ENCODE results near the gene NR6A1.

Gene NR6A1

DNA sequence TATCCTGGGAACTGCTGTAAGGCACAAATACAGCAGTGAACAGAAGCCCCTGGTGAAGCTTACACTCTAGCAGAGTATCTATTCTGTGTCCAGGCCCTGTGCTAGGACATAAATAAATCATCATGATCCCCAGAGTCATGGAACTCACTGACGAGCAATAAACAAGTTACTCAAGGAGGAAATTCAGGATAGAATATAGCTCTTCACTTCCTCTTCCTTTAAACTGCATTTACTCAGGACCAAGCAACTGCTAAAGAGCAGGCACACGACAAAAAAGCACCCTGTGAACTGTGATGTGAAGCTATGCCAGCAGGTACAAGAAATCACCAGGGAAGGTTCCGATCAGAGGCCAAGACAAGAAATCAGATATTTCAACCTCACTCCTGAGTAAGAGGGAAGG is 216.1 kb downstream of the NR6A1 start:
- no peak for TF ChIP-seq CTCF (conservative IDR thresholded peaks at IDR 0.05; ENCODE audit: low read length)
- DNase-seq (ENCODE audit: low read depth): no peak
- no peak overlapping the region for H3K4me3 ChIP-seq (ENCODE audit: low read length)

GRCh38 chr9:124553738-124554137 is 217.4 kb downstream of the NR6A1 start:
- H3K4me3 ChIP-seq (ENCODE audit: low read length): no peak overlapping the region
- DNase-seq (ENCODE audit: low read depth): peak; percentile 92

DNA sequence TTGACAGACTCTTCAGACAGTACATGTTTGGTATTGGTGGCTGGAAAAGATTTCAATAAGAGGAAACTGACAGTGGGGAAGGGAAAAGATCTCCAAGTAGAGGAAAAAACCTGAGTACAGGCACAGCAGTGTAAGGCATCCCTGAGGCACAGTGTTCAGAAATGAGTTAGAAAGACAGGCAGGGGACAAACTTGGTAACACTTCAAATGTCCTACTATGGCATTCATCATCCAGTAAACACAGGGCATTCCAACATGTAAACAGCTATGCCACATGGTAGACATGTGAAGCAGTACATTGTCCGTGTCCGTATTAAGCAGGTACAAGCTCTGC is 218.9 kb downstream of the NR6A1 start:
- DNase-seq (ENCODE audit: low read depth): no peak
- no peak overlapping the region for H3K4me3 ChIP-seq (ENCODE audit: low read length)
- no peak for TF ChIP-seq CTCF (conservative IDR thresholded peaks at IDR 0.05; ENCODE audit: low read length)

More at GRCh38 chr9:124553738-124554137, 217.4 kb downstream of the NR6A1 start:
- TF ChIP-seq CTCF (conservative IDR thresholded peaks at IDR 0.05; ENCODE audit: low read length): no peak

- H3K4me3 ChIP-seq (ENCODE audit: low read length): no peak overlapping the region
- peak; percentile 86 for TF ChIP-seq CTCF (conservative IDR thresholded peaks at IDR 0.05; ENCODE audit: low read length)
- peak; percentile 68 for DNase-seq (ENCODE audit: low read depth)
Measured at GRCh38 chr9:124551472-124552272, 219.4 kb downstream of the NR6A1 start.

- H3K4me3 ChIP-seq (ENCODE audit: low read length): no peak overlapping the region
- TF ChIP-seq CTCF (conservative IDR thresholded peaks at IDR 0.05; ENCODE audit: low read length): no peak
- no peak for DNase-seq (ENCODE audit: low read depth)
Measured at GRCh38 chr9:124550072-124550471, 221.0 kb downstream of the NR6A1 start.

GRCh38 chr9:124549016-124549415 is 222.1 kb downstream of the NR6A1 start:
- DNase-seq (ENCODE audit: low read depth): no peak
- no peak for TF ChIP-seq CTCF (conservative IDR thresholded peaks at IDR 0.05; ENCODE audit: low read length)
- H3K4me3 ChIP-seq (ENCODE audit: low read length): no peak overlapping the region

DNA sequence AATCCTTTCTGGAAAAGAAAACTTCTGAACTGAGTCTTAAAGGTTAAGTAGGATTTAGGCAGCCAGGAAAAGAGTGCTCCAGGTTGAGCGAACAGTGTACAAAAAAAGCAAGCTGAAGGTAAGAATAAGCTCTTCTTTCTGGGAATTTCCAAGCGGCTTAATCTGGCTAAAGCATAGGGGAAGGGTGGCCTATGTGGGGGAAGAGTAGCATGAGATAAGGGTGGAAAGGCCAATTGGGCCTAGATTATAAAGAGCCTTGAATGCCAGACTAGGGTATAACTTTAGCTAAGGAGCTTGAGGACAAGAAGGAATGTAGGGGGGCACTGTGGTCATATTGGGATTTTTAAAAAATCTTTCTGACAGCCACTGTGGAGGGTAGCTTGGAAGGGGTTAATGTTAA is 226.6 kb downstream of the NR6A1 start:
- no peak for TF ChIP-seq CTCF (conservative IDR thresholded peaks at IDR 0.05; ENCODE audit: low read length)
- no peak for DNase-seq (ENCODE audit: low read depth)
- H3K4me3 ChIP-seq (ENCODE audit: low read length): no peak overlapping the region

Data from AG10803 (cell line).